AG04449 (cell line): ENCODE data around the gene PEX5L.

Experiments used
- CTCF ChIA-PET: fragments of 350-600 bp; formaldehyde crosslinking; extraction: SDS; loops from one replicate; lab custom pipeline; 2021; ENCODE audit warnings: antibody characterized with exemption; lab: Yijun Ruan, JAX
- POLR2A ChIA-PET: fragments of 400-600, 350-600 bp; formaldehyde crosslinking; extraction: SDS; loops from one replicate; lab custom pipeline; 2020; ENCODE audit warnings: antibody characterized with exemption, inconsistent platforms; lab: Yijun Ruan, JAX
- DNase-seq: peaks from one replicate; pipeline ENCODE4 v3.0.0-alpha.2; 2010; ENCODE audit warnings: low read depth, low spot score
- H3K4me3 ChIP-seq: 2 replicates; pipeline ENCODE4 v1.5.1; 2011; ENCODE audit warnings: low read depth, mild to moderate bottlenecking, control low read depth, low read length
- CTCF ChIP-seq: IDR thresholded peaks from one replicate; pipeline ENCODE4 v1.5.1; 2011; ENCODE audit warnings: mild to moderate bottlenecking, moderate library complexity, low read length, control low read depth, inconsistent platforms; ENCODE audit not compliant: insufficient read depth; ENCODE audit errors: missing control alignments

PEX5L gene

GRCh38 chr3:179880868-179881267 lies 155.9 kb downstream of the PEX5L start:
- no peak for TF ChIP-seq CTCF
- POLR2A ChIA-PET = no interaction called here
- CTCF ChIA-PET = no interaction called here
- no peak overlapping the region for H3K4me3 ChIP-seq
- no peak for DNase-seq

DNA sequence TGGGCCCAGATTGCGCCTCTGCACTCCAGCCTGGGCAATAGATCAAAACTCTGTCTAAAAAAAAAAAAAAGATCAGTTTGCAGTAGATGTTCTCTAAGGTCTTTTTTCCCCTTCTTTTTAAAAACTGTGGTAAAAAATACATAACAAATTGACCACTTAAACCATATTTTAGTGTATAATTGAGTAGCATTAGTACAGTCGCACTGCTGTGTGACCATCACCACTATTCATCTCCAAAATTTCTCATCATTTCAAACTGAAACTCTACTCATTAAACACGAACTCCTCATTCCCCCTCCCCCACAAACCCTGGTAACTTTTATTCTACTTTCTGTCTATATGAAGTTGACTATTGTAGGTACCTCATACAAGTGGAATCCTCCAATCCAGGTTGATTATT lies 160.3 kb downstream of the PEX5L start:
- ChIA-PET CTCF (no interaction called here), POLR2A (no interaction called here)
- no peak for TF ChIP-seq CTCF
- no peak for DNase-seq
- H3K4me3 ChIP-seq = no peak overlapping the region

DNA sequence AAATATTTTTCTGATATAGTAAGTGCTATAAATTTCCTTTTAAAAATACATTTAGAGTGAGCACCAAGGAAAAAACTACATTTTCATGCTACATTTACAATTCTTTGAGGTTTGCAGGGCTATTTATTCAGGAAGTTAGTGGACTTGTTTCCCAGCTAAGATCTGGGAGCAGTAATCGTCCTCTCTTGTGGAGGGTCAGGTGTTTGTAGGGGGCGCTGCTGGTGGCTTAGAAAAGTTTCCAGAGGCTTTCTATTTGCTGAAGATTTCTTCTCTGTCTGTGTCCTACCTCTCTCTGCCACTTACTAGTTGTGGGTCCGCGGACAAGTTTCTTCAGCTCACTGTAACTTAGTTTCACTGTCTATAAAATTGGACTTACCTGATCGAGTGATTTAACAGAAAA lies 163.9 kb downstream of the PEX5L start:
- ChIA-PET POLR2A (interaction anchor here (0.6 kb wide), 1 partner anchor 21 kb away, joined by 3 read pairs; no protein-coding TSS in a partner anchor), CTCF (interaction anchor here (0.7 to 1.5 kb wide), 2 partner anchors 49 to 722 kb away, joined by 4 to 5 read pairs; no protein-coding TSS in a partner anchor)
- DNase-seq = no peak
- H3K4me3 ChIP-seq = no peak overlapping the region
- TF ChIP-seq CTCF = no peak

DNA sequence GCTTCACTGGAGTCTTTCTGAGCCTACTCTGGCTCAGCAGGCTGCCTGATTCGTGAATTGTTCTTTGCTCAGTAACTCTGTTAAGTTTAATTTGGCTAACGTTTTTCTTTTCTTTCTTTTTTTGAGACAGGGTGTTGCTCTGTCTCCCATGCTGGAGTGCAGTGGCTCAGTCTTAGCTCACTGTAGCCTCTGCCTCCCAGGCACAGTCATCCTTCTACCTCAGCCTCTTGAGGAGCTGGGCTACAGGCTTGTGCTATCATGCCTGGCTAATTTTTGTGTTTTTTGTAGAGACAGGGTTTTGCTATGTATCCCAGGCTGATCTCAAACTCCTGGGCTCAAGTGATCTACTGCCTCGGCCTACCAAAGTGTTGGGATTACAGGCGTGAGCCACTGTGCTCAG lies 165.0 kb downstream of the PEX5L start:
- DNase-seq = no peak
- POLR2A ChIA-PET = no interaction called here
- TF ChIP-seq CTCF = no peak
- CTCF ChIA-PET = no interaction called here
- no peak overlapping the region for H3K4me3 ChIP-seq

GRCh38 chr3:179868715-179869114 lies 168.0 kb downstream of the PEX5L start:
- CTCF ChIA-PET = no interaction called here
- DNase-seq = no peak
- no peak for TF ChIP-seq CTCF
- H3K4me3 ChIP-seq = no peak overlapping the region
- POLR2A ChIA-PET = interaction anchor here (0.6 kb wide), 1 partner anchor 169 kb away, joined by 4 read pairs; no protein-coding TSS in a partner anchor

- ChIA-PET POLR2A (no interaction called here), CTCF (no interaction called here)
- DNase-seq = no peak
- H3K4me3 ChIP-seq = no peak overlapping the region
- no peak for TF ChIP-seq CTCF
Measured at GRCh38 chr3:179867961-179868360, 168.8 kb downstream of the PEX5L start.
